SH-SY5Y (cell line): Measurements from ENCODE around the gene RASGEF1C.

Source experiments
- GATA2 ChIP-seq: IDR thresholded peaks from 2 replicates; pipeline ENCODE4 v1.6.1; 2011; ENCODE audit warnings: mild to moderate bottlenecking, low read depth, low read length
- GATA3 ChIP-seq: IDR thresholded peaks from 2 replicates; pipeline ENCODE4 v1.6.1; 2011; ENCODE audit warnings: low read depth, mild to moderate bottlenecking, low read length, moderate library complexity

DNA sequence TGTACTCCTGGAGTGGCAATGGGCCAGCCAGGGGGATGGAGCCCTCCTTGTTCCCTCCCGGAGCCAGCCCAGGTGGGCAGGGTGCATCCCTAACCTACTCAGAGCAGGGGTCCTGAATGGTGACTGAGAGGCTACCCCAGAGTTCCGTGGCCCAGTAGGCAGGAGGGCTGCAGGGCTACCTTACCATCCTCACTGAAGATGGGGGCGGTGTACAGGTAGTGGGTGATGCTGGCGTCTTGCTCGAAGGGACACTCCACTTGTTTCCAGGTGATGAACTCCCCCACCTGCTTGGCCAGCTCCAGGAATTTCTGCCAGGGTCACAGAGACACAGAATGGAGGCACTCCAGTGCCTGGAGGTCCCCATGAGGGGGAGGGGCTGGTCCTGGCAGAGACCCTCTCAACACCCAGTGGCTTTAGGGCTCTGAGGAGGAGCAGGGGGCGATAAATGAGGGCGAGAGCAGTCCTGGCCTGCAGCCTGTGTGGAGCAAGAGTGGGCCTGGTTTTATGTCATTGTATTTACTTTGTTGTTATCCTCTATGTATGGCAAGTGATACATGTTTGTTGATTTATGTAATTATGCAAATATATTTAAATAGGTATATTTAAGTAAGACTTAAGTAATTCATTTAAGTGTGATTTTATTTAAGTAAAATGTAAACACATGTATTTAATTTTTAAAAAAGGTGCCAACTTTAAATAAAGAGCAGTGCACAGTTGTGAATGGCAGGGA is 97.6 kb downstream of the RASGEF1C start:
- TF ChIP-seq GATA2 (no peak), GATA3 (no peak)
